ENCODE data around the gene CSMD2. TPM values are rescaled to one million over a fixed set of nuclear protein-coding genes. Genes with fewer than 3 reads are reported as not detected.

Gene CSMD2
- total RNA-seq, 1 experiment from 2014 or later = 2.8 TPM

DNA sequence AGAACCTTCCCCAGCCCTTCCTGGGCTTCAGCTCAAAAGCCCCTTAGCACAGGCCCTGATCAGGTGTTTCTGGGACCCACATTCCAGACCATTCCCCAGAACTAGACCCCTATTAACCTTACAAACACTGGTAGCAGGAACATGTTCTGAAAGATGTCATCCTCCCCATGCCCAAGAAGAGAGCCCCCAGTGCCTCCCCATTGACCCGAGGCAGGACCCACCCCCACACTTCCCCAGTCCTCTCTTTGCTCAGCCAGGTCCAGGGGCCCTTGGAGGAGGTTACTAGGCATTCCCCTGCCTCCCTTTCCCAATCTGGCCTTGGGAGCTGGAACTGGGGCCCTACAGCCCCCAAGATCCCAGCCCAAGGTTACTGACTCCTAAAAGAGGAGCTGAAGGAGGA, 340.1 kb downstream of the CSMD2 start:
- BruUV-seq (replicated peaks) = no TSS peak
- Histone ChIP-seq H3K27me3 (replicated peaks; ENCODE audit: insufficient read depth, low read depth, low read length, poor library complexity) (no peaks in the 10 kb centered on the region), H3K27ac (ENCODE audit: low read depth, low read length, poor library complexity, severe bottlenecking) (no peak overlapping the region), H3K9me3 (ENCODE audit: low read depth, low read length, poor library complexity, severe bottlenecking) (no peaks in the 10 kb centered on the region), H3K36me3 (ENCODE audit: insufficient read depth, low read length, poor library complexity, severe bottlenecking) (no peaks in the 10 kb centered on the region), H3K4me1 (ENCODE audit: insufficient read depth, low read length, poor library complexity, severe bottlenecking) (no peaks in the 10 kb centered on the region), H3K4me3 (ENCODE audit: low read depth, low read length, poor library complexity, severe bottlenecking) (no peak overlapping the region)
- intact Hi-C loops (cut with micrococcal nuclease; ENCODE audit: unreplicated experiment) = no loop called here
- TF ChIP-seq EZH2 (IDR thresholded peaks at IDR 0.05; ENCODE audit: borderline replicate concordance, low read depth, low read length, poor library complexity, severe bottlenecking) = no peak
- TF ChIP-seq, protein P1, sequence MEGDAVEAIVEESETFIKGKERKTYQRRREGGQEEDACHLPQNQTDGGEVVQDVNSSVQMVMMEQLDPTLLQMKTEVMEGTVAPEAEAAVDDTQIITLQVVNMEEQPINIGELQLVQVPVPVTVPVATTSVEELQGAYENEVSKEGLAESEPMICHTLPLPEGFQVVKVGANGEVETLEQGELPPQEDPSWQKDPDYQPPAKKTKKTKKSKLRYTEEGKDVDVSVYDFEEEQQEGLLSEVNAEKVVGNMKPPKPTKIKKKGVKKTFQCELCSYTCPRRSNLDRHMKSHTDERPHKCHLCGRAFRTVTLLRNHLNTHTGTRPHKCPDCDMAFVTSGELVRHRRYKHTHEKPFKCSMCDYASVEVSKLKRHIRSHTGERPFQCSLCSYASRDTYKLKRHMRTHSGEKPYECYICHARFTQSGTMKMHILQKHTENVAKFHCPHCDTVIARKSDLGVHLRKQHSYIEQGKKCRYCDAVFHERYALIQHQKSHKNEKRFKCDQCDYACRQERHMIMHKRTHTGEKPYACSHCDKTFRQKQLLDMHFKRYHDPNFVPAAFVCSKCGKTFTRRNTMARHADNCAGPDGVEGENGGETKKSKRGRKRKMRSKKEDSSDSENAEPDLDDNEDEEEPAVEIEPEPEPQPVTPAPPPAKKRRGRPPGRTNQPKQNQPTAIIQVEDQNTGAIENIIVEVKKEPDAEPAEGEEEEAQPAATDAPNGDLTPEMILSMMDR (conservative IDR thresholded peaks at IDR 0.05; ENCODE audit: low read depth, low read length) = no peak
- CTCF ChIA-PET = no interaction called here
- POLR2A ChIA-PET (ENCODE audit: low non-redundant PET) = no interaction called here
- no peak for DNase-seq (ENCODE audit: low spot score)

DNA sequence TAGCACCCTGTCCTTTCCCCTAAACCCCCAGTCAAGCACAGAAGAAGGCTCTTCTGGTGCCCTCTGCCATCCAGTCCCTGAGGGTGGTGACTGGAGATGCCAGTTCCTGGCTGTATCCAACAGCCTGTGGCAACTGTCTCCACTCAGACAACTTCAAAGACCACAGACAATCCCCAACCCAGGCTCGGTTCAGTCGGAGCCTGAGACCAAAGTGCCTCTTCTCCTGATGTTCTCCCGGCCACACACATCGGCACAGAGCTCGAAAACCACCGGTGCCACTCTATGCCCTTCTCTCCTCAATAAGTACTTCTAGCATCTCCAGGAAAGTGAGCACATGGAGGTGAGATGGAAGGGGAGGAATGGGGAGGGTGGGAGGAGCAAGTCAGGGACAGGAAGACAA, 340.7 kb downstream of the CSMD2 start:
- no peak for DNase-seq (ENCODE audit: low spot score)
- Histone ChIP-seq H3K4me3 (ENCODE audit: low read depth, low read length, poor library complexity, severe bottlenecking) (no peak overlapping the region), H3K27ac (ENCODE audit: low read depth, low read length, poor library complexity, severe bottlenecking) (no peak overlapping the region), H3K9me3 (ENCODE audit: low read depth, low read length, poor library complexity, severe bottlenecking) (no peaks in the 10 kb centered on the region), H3K36me3 (ENCODE audit: insufficient read depth, low read length, poor library complexity, severe bottlenecking) (no peaks in the 10 kb centered on the region), H3K4me1 (ENCODE audit: insufficient read depth, low read length, poor library complexity, severe bottlenecking) (no peaks in the 10 kb centered on the region), H3K27me3 (replicated peaks; ENCODE audit: insufficient read depth, low read depth, low read length, poor library complexity) (no peaks in the 10 kb centered on the region)
- ChIA-PET CTCF (no interaction called here), POLR2A (ENCODE audit: low non-redundant PET) (no interaction called here)
- intact Hi-C loops (cut with micrococcal nuclease; ENCODE audit: unreplicated experiment) = no loop called here
- BruUV-seq (replicated peaks) = no TSS peak
- TF ChIP-seq, protein P1 (conservative IDR thresholded peaks at IDR 0.05; ENCODE audit: low read depth, low read length) = no peak
- TF ChIP-seq EZH2 (IDR thresholded peaks at IDR 0.05; ENCODE audit: borderline replicate concordance, low read depth, low read length, poor library complexity, severe bottlenecking) = no peak

DNA sequence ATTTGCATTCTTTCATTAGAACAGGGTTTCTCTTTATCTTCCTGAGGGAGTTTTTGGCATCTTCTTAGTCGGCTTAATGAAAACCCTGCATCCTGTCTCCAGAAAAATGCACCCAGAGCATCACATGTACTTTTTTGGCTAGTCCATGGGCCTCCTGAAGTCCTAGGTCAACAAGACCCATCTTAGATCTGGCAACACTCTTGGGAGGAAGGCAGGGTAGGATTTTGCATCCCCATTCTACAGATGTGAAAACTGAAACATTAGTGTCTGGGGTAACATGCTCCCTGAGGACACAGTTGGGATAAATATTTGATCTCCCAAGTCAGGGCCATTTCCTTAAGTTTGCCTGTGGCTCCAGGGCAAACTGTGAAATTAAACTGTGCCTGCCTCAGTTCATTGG, 341.2 kb downstream of the CSMD2 start:
- Histone ChIP-seq H3K36me3 (ENCODE audit: insufficient read depth, low read length, poor library complexity, severe bottlenecking) (no peaks in the 10 kb centered on the region), H3K9me3 (ENCODE audit: low read depth, low read length, poor library complexity, severe bottlenecking) (no peaks in the 10 kb centered on the region), H3K27ac (ENCODE audit: low read depth, low read length, poor library complexity, severe bottlenecking) (no peak overlapping the region), H3K4me3 (ENCODE audit: low read depth, low read length, poor library complexity, severe bottlenecking) (no peak overlapping the region), H3K4me1 (ENCODE audit: insufficient read depth, low read length, poor library complexity, severe bottlenecking) (no peaks in the 10 kb centered on the region), H3K27me3 (replicated peaks; ENCODE audit: insufficient read depth, low read depth, low read length, poor library complexity) (no peaks in the 10 kb centered on the region)
- no peak for DNase-seq (ENCODE audit: low spot score)
- ChIA-PET CTCF (no interaction called here), POLR2A (ENCODE audit: low non-redundant PET) (no interaction called here)
- TF ChIP-seq, protein P1 (conservative IDR thresholded peaks at IDR 0.05; ENCODE audit: low read depth, low read length) = no peak
- TF ChIP-seq EZH2 (IDR thresholded peaks at IDR 0.05; ENCODE audit: borderline replicate concordance, low read depth, low read length, poor library complexity, severe bottlenecking) = no peak
- BruUV-seq (replicated peaks) = no TSS peak
- intact Hi-C loops (cut with micrococcal nuclease; ENCODE audit: unreplicated experiment) = no loop called here
